HCT116 (cell line): Measurements from ENCODE around the gene MOV10L1. TPM values are rescaled to one million over a fixed set of nuclear protein-coding genes. Genes with fewer than 3 reads are reported as not detected.

Experiments
- ATAC-seq: fragments of 200-7000 bp; cut with Tn5 transposase; 2 replicates; pipeline ENCODE4 v1.9.1; 2020; ENCODE audit warnings: mild to moderate bottlenecking, moderate library complexity
- BruUV-seq: library from RNA; stranded (reverse); fragments of 400-500 nt; replicated peaks from 2 replicates; lab custom pipeline; 2021; lab: Mats Ljungman, UMichigan
- CTCF ChIA-PET: fragments of 300-600 bp; sonication (Branson Sonifier 250); formaldehyde crosslinking; loops from one replicate; lab custom pipeline; 2021; ENCODE audit warnings: antibody characterized with exemption; lab: Charles Lee
- POLR2A ChIA-PET: fragments of 300-600, 350-600 bp; sonication (Branson Sonifier 250); formaldehyde crosslinking; loops from one replicate; lab custom pipeline; 2021; ENCODE audit warnings: antibody characterized with exemption; lab: Charles Lee
- RAD21 ChIA-PET, 2 experiments: fragments of 300-600 bp; sonication (Branson Sonifier 250); formaldehyde crosslinking; loops; one replicate each; lab custom pipeline; 2023; ENCODE audit warnings: low total read pairs in 2 of 2; ENCODE audit not compliant: uncharacterized antibody in 2 of 2, unreplicated experiment in 2 of 2, low non-redundant PET in 1 of 2; lab: Charles Lee
- DNase-seq: peaks from one replicate; pipeline ENCODE4 v3.0.0-alpha.2; 2010; ENCODE audit warnings: low read depth, low spot score
- H2AFZ ChIP-seq: fragments of 200-600 bp; shearing (Covaris generic), sonication (generic); 2 replicates; pipeline ENCODE4 v1.6.1; 2017; ENCODE audit warnings: low read depth, mixed run types, mixed read lengths, antibody characterized with exemption, low read length; ENCODE audit not compliant: poor library complexity, severe bottlenecking
- H3K27ac ChIP-seq: 2 replicates; pipeline ENCODE4 v1.5.1; 2012; ENCODE audit warnings: low read depth, low read length
- H3K27me3 ChIP-seq: fragments of 200-600 bp; sonication (generic); 2 replicates; pipeline ENCODE4 v1.6.1; 2016; ENCODE audit warnings: mixed run types, low read length, mixed read lengths; ENCODE audit not compliant: insufficient read depth
- H3K36me3 ChIP-seq, 2 experiments: fragments of 200-500 bp in 1 of 2; fragments of 200-600 bp in 1 of 2; sonication (Bioruptor generic) in 1 of 2; sonication (generic) in 1 of 2; 2 replicates each; pipeline versions ENCODE4 v1.5.1 to v1.6.1; 2014 to 2016; ENCODE audit warnings: low read length in 2 of 2, inconsistent platforms in 1 of 2, mixed read lengths in 1 of 2, mixed run types in 1 of 2; ENCODE audit not compliant: insufficient read depth in 2 of 2, control insufficient read depth in 1 of 2
- H3K4me1 ChIP-seq, 2 experiments: fragments of 200-600 bp in 1 of 2; sonication (generic) in 1 of 2; 2 replicates each; pipeline versions ENCODE4 v1.5.1 to v1.6.1; 2012 to 2017; ENCODE audit warnings: low read length in 2 of 2, inconsistent platforms in 1 of 2, mild to moderate bottlenecking in 1 of 2, mixed read lengths in 1 of 2, mixed run types in 1 of 2, moderate library complexity in 1 of 2; ENCODE audit not compliant: insufficient read depth in 2 of 2, control insufficient read depth in 1 of 2
- H3K4me2 ChIP-seq: fragments of 200-600 bp; sonication (generic); 2 replicates; pipeline ENCODE4 v1.6.1; 2017; ENCODE audit warnings: mixed run types, low read length, mixed read lengths
- H3K4me3 ChIP-seq, 2 experiments: fragments of 200-600 bp in 1 of 2; sonication (generic) in 1 of 2; replicated peaks in 1 of 2; 2 replicates each; pipeline ENCODE4 v1.5.1; 2011 to 2016; ENCODE audit warnings: low read length in 2 of 2, control low read depth in 1 of 2, low read depth in 1 of 2, mild to moderate bottlenecking in 1 of 2, mixed read lengths in 1 of 2, mixed run types in 1 of 2
- H3K79me2 ChIP-seq: fragments of 200-600 bp; sonication (generic); 2 replicates; pipeline ENCODE4 v1.6.1; 2017; ENCODE audit warnings: mild to moderate bottlenecking, mixed run types, low read length, moderate library complexity, mixed read lengths; ENCODE audit not compliant: insufficient read depth
- H3K9ac ChIP-seq: fragments of 200-600 bp; sonication (generic); 2 replicates; pipeline ENCODE4 v1.6.1; 2016; ENCODE audit warnings: low read length, mixed read lengths
- H3K9me2 ChIP-seq: fragments of 200-600 bp; sonication (generic), shearing (Covaris generic); 2 replicates; pipeline ENCODE4 v1.6.1; 2017; ENCODE audit warnings: mixed run types, mild to moderate bottlenecking, moderate library complexity; ENCODE audit not compliant: insufficient read depth
- H3K9me3 ChIP-seq, 2 experiments: fragments of 200-500 bp in 1 of 2; fragments of 200-600 bp in 1 of 2; sonication (Bioruptor generic) in 1 of 2; sonication (generic) in 1 of 2; 2 replicates each; pipeline ENCODE4 v1.6.1; 2014 to 2017; ENCODE audit warnings: low read length in 2 of 2, mixed read lengths in 2 of 2, inconsistent platforms in 1 of 2, low read depth in 1 of 2, mild to moderate bottlenecking in 1 of 2, mixed run types in 1 of 2, moderate library complexity in 1 of 2; ENCODE audit not compliant: control insufficient read depth in 1 of 2, insufficient read depth in 1 of 2
- H4K20me1 ChIP-seq: fragments of 200-600 bp; sonication (generic), shearing (Covaris generic); 2 replicates; pipeline ENCODE4 v1.6.1; 2017; ENCODE audit warnings: mixed run types, mild to moderate bottlenecking, moderate library complexity; ENCODE audit not compliant: insufficient read depth
- CEBPB ChIP-seq: IDR thresholded peaks from 2 replicates; pipeline ENCODE4 v1.6.1; 2012; ENCODE audit warnings: low read depth
- CTCF ChIP-seq, 3 experiments: fragments of 200-600 bp in 1 of 3; sonication (generic) in 1 of 3; IDR thresholded peaks in 2 of 3; conservative IDR thresholded peaks in 1 of 3; 2 replicates each; pipeline ENCODE4 v1.5.1; 2012 to 2017; ENCODE audit warnings: low read depth in 2 of 3, low read length in 2 of 3, antibody characterized with exemption in 1 of 3, borderline replicate concordance in 1 of 3, control low read depth in 1 of 3, mild to moderate bottlenecking in 1 of 3, mixed read lengths in 1 of 3, mixed run types in 1 of 3, moderate library complexity in 1 of 3; ENCODE audit not compliant: insufficient read depth in 1 of 3
- EGR1 ChIP-seq: IDR thresholded peaks from 2 replicates; pipeline ENCODE4 v1.6.1; 2012; ENCODE audit warnings: low read depth
- POLR2A ChIP-seq: IDR thresholded peaks from 2 replicates; pipeline ENCODE4 v1.7.0; 2011; ENCODE audit warnings: borderline replicate concordance; ENCODE audit not compliant: insufficient read depth, insufficient read length; ENCODE audit errors: extremely low read depth
- POLR2AphosphoS5 ChIP-seq: IDR thresholded peaks from 2 replicates; pipeline ENCODE4 v1.6.1; 2011; ENCODE audit warnings: mild to moderate bottlenecking, low read depth, low read length, moderate library complexity
- RAD21 ChIP-seq: IDR thresholded peaks from 2 replicates; pipeline ENCODE4 v1.6.1; 2012; ENCODE audit warnings: low read depth, mild to moderate bottlenecking
- SIN3A ChIP-seq: IDR thresholded peaks from 2 replicates; pipeline ENCODE4 v1.6.1; 2012; ENCODE audit warnings: low read depth
- SP1 ChIP-seq: IDR thresholded peaks from 2 replicates; pipeline ENCODE4 v1.6.1; 2012; ENCODE audit warnings: low read depth
- YY1 ChIP-seq: IDR thresholded peaks from 2 replicates; pipeline ENCODE4 v1.6.1; 2011; ENCODE audit warnings: low read length, low read depth, moderate library complexity, mild to moderate bottlenecking; ENCODE audit not compliant: insufficient replicate concordance; ENCODE audit errors: extremely low read depth
- intact Hi-C: fragments of 100-400 bp; cut with micrococcal nuclease; formaldehyde crosslinking; loops from 2 replicates; pipeline ENCODE4 v1.10.0; 2022
- total RNA-seq: library from RNA; stranded (reverse); gene quantifications from one replicate; pipeline ENCODE4 v1.2.1, GENCODE V29; 2021; ENCODE audit not compliant: unreplicated experiment

MOV10L1 gene
- total RNA-seq, 1 experiment from 2014 or later: not detected

- no peak for TF ChIP-seq CTCF (IDR thresholded peaks at IDR 0.05 in 2 of 3, conservative IDR thresholded peaks at IDR 0.05 in 1 of 3; ENCODE audit: borderline replicate concordance in 1 of 3, insufficient read depth in 1 of 3, low read depth in 2 of 3, low read length in 2 of 3)
- TF ChIP-seq SIN3A: no peak
Measured at GRCh38 chr22:50199829-50200460, 110.1 kb downstream of the MOV10L1 start (continued).

GRCh38 chr22:50200461-50201190 lies 110.8 kb downstream of the MOV10L1 start, which contains the start of gene SELENOO:
Gene SELENOO, plus strand, starts transcription at chr22:50201011. Its CDS starts 26 bp downstream, at chr22:50201037.
- Histone ChIP-seq H3K4me3 (peak within 1 kb of the TSS; percentile 61 to 65), H3K79me2 (peaks cover 10% of the 10 kb centered on the region), H3K9ac (peak within 1 kb of the TSS; percentile 67), H3K4me2 (peak within 1 kb of the TSS; percentile 95), H3K4me1 (peaks cover 9 to 19% of the 10 kb centered on the region in 2 experiments; a peak in 3 of 4 replicates), H4K20me1 (no peaks in the 10 kb centered on the region), H2AFZ (no peak within 1 kb of the TSS), H3K27me3 (no peaks in the 10 kb centered on the region), H3K9me3 (peaks cover 0 to 8% of the 10 kb centered on the region in 2 experiments; a peak in 1 of 4 replicates), H3K36me3 (peaks cover 0 to 12% of the 10 kb centered on the region in 2 experiments; a peak in 2 of 4 replicates), H3K27ac (peak within 1 kb of the TSS; percentile 93), H3K9me2 (no peaks in the 10 kb centered on the region)
- DNase-seq (peak; percentile 72), ATAC-seq (peak; percentile 89)
- RAD21 ChIA-PET: no interaction called here
- CTCF ChIA-PET: no interaction called here
- intact Hi-C loops: loop anchor here (10.0 kb wide), 1 partner anchor 266 kb away; no protein-coding TSS in a partner anchor
- no TSS peak for BruUV-seq
- POLR2A ChIA-PET: no interaction called here
- peak; percentile 51 for TF ChIP-seq POLR2A
- peak; percentile 10; the same call in 1 of the 2 replicates for TF ChIP-seq EGR1
- peak; percentile 79 for TF ChIP-seq POLR2AphosphoS5
- TF ChIP-seq RAD21: no peak
- no peak for TF ChIP-seq CEBPB
- peak; percentile 84 for TF ChIP-seq SP1
- TF ChIP-seq YY1: peak; percentile 80
